GM23248 (cell line): ENCODE results near the gene GPX8. TPM values are rescaled to one million over a fixed set of nuclear protein-coding genes. Genes with fewer than 3 reads are reported as not detected.
A peak's percentile ranks its signal among the peaks of the same experiment; 100 is the strongest.

Experiments used
- DNase-seq: peaks from one replicate; pipeline ENCODE4 v3.0.0-alpha.2; 2015
- H2AFZ ChIP-seq: fragments of 200-600 bp; sonication (generic); 2 replicates; pipeline ENCODE4 v1.6.1; 2016; ENCODE audit warnings: antibody characterized with exemption
- H3F3A ChIP-seq: fragments of 200-600 bp; sonication (generic); 2 replicates; pipeline ENCODE4 v1.6.1; 2016; ENCODE audit warnings: mild to moderate bottlenecking, antibody characterized with exemption, mixed run types; ENCODE audit not compliant: insufficient read depth
- H3K27ac ChIP-seq: fragments of 200-600 bp; sonication (generic); 2 replicates; pipeline ENCODE4 v1.5.1; 2016; ENCODE audit warnings: mild to moderate bottlenecking
- H3K27me3 ChIP-seq: fragments of 200-600 bp; sonication (generic); replicated peaks from 2 replicates; pipeline ENCODE4 v1.6.1; 2016; ENCODE audit warnings: mild to moderate bottlenecking; ENCODE audit not compliant: insufficient read depth
- H3K36me3 ChIP-seq: fragments of 200-600 bp; sonication (generic); 2 replicates; pipeline ENCODE4 v1.6.1; 2016; ENCODE audit warnings: low read depth, mild to moderate bottlenecking
- H3K4me1 ChIP-seq: fragments of 200-600 bp; sonication (generic); 2 replicates; pipeline ENCODE4 v1.6.1; 2016; ENCODE audit warnings: mild to moderate bottlenecking; ENCODE audit not compliant: insufficient read depth
- H3K4me2 ChIP-seq: fragments of 200-600 bp; sonication (generic); one replicate; pipeline ENCODE4 v1.6.1; 2016; ENCODE audit warnings: mild to moderate bottlenecking; ENCODE audit not compliant: unreplicated experiment
- H3K4me3 ChIP-seq: fragments of 200-600 bp; sonication (generic); 2 replicates; pipeline ENCODE4 v1.5.1; 2016; ENCODE audit warnings: mild to moderate bottlenecking
- H3K79me2 ChIP-seq: fragments of 200-600 bp; sonication (generic); 2 replicates; pipeline ENCODE4 v1.6.1; 2016; ENCODE audit warnings: mild to moderate bottlenecking; ENCODE audit not compliant: insufficient read depth
- H3K9ac ChIP-seq: fragments of 200-600 bp; sonication (generic); 2 replicates; pipeline ENCODE4 v1.6.1; 2016; ENCODE audit warnings: mild to moderate bottlenecking
- H3K9me2 ChIP-seq: fragments of 200-600 bp; sonication (generic); 2 replicates; pipeline ENCODE4 v1.6.1; 2016; ENCODE audit warnings: mixed run types, mild to moderate bottlenecking, moderate library complexity; ENCODE audit not compliant: insufficient read depth
- H3K9me3 ChIP-seq: fragments of 200-600 bp; sonication (generic); one replicate; pipeline ENCODE4 v1.6.1; 2017; ENCODE audit warnings: low read depth
- H4K20me1 ChIP-seq: fragments of 200-600 bp; sonication (generic); 2 replicates; pipeline ENCODE4 v1.6.0; 2016; ENCODE audit not compliant: insufficient read depth
- EZH2 ChIP-seq: fragments of 200-600 bp; sonication (generic); IDR thresholded peaks from 2 replicates; pipeline ENCODE4 v1.6.1; 2018; ENCODE audit warnings: antibody characterized with exemption, mild to moderate bottlenecking; ENCODE audit not compliant: insufficient read depth, poor library complexity, severe bottlenecking
- EZH2phosphoT487 ChIP-seq: fragments of 200-600 bp; sonication (generic); IDR thresholded peaks from 2 replicates; pipeline ENCODE4 v1.6.1; 2018; ENCODE audit warnings: antibody characterized with exemption, moderate library complexity, mild to moderate bottlenecking, low read depth; ENCODE audit not compliant: insufficient read depth
- WGBS, 2 experiments: methylation state at CpG; one replicate each; pipeline ENCODE4 v1.1.6; 2015 to 2017; ENCODE audit warnings: low lambda C conversion rate in 2 of 2, low coverage in 1 of 2; ENCODE audit errors: missing lambda C conversion rate in 2 of 2; 5-methylcytosine and 5-hydroxymethylcytosine counted together
- in situ Hi-C: fragments of 300-500 bp; cut with MboI; formaldehyde crosslinking; loops from 2 replicates; pipeline ENCODE4 v1.15.0; 2020
- polyA plus RNA-seq: library from polyadenylated mRNA; unstranded; fragments of >200 nt; fragmentation: Nextera tagmentation; extraction: Ambion mirVana; gene quantifications from 2 replicates; pipeline ENCODE4 v1.2.1, GENCODE V29; 2016
- total RNA-seq: library from RNA; depleted of rRNA; stranded (reverse); fragments of >200 nt; shearing (Covaris generic); gene quantifications from 2 replicates; pipeline ENCODE4 v1.2.3, GENCODE V29; 2014

Gene GPX8
- total and polyA plus RNA-seq, 2 experiments from 2014 or later: 233 to 237 TPM

DNA sequence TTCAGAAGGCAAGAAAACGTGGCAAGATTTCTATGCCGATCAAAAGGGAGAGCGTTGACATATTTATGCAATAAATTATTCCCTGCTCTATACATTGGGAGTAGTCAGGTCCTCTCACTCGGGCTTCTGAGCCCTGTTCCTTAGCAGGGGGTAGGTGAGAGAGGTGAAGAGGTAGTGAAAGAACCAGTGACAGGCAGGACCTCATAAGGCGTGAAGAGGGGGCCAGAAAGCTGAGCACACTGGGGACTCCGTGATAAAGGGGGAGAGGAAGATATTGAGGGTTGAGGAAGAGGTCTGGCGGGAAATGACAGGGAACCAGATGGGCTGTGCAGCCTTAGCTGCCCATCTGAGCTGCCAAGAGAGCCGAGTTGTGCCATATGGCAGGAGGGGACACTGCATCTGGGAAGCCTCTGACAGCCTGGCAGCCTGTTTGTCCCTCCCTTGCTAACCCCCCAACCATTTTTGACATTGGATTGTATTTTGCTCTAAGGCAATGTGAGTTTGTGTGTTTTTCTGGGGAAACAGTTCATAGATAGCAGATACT is 13.8 kb downstream of the GPX8 start:
- Histone ChIP-seq H3K36me3 (no peaks in the 10 kb centered on the region), H3F3A (peaks cover 15% of the 10 kb centered on the region), H3K9me2 (no peaks in the 10 kb centered on the region), H4K20me1 (no peaks in the 10 kb centered on the region), H2AFZ (peak overlapping the region; percentile 73), H3K4me2 (peak overlapping the region; percentile 93), H3K79me2 (no peaks in the 10 kb centered on the region), H3K4me1 (peaks cover 16% of the 10 kb centered on the region), H3K27ac (no peak overlapping the region), H3K9ac (peak overlapping the region; percentile 69), H3K27me3 (peaks cover 51% of the 10 kb centered on the region), H3K9me3 (no peaks in the 10 kb centered on the region), H3K4me3 (peak overlapping the region; percentile 77)
- DNase-seq: no peak
- in situ Hi-C loops: no loop called here
- TF ChIP-seq EZH2phosphoT487 (no peak), EZH2 (no peak)
- WGBS, 2 experiments: 14 to 15% methylated on average over 8 of the region's 8 CpGs

DNA sequence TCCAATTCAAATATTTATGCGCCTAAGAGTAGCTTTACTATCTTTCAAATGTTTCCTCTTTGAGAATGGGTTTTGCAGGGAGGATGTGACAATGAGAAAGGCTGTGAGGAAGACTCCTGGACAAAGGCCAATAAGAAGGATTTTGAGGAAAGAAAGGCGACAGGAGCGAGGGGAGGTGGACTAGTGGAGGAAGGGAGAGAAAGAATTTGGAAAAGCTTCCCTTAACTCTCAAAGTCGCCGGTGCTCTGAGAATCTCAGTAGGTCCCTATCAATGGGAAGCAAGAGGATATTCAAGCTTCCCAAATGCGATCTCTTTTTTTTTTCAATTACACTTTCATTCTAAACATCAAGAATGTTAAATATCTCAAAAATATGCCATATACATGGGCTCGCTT is 15.8 kb downstream of the GPX8 start:
- Histone ChIP-seq H3K36me3 (no peaks in the 10 kb centered on the region), H3K4me2 (peak overlapping the region; percentile 60), H3K4me1 (peaks cover 16% of the 10 kb centered on the region), H4K20me1 (no peaks in the 10 kb centered on the region), H3K9ac (no peak overlapping the region), H3K9me2 (no peaks in the 10 kb centered on the region), H2AFZ (no peak overlapping the region; the same call in 1 of the 2 replicates), H3K9me3 (no peaks in the 10 kb centered on the region), H3K27me3 (peaks cover 71% of the 10 kb centered on the region), H3K4me3 (peak overlapping the region; percentile 60), H3K79me2 (no peaks in the 10 kb centered on the region), H3K27ac (no peak overlapping the region), H3F3A (peaks cover 4% of the 10 kb centered on the region; the same call in 1 of the 2 replicates)
- in situ Hi-C loops: loop anchor here (25.0 kb wide), 1 partner anchor 512 kb away; no protein-coding TSS in a partner anchor
- DNase-seq: no peak
- WGBS, 2 experiments: 17 to 27% methylated on average over 7 of the region's 7 CpGs
- TF ChIP-seq EZH2phosphoT487 (no peak), EZH2 (peak; percentile 74)

DNA sequence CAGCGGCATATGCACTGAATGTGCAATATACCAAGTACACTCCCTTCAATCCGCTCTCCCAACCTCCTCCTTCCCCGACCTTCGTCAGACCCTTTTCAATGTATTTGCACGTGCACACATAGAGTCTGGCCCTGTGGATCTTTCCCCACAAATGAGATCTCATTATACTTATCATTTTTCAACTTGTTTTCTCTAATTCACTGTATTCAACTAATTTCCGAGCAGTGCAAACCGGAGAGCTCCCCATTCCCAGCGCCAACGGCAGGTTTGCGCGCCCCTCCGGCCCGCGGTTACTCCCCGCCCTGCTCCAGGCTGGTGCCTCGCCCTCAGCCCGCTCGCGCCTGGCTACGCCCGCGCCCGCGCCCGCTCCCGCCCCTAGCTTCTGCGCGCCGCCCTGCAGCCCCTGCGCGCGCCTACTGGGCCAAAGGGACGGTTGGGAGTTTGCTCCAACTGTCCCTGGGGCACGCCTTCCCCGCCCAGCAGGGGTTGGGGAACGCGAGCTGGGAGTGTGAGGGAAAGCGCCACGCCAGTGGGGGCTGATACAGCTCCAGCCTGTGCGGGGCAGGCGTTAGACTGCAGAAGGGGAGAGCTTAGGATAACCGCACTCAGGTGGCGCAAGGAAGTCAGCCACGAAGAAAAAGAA is 16.3 kb downstream of the GPX8 start:
- Histone ChIP-seq H3K9me2 (no peaks in the 10 kb centered on the region), H3K36me3 (no peaks in the 10 kb centered on the region), H3K79me2 (no peaks in the 10 kb centered on the region), H3K9ac (no peak overlapping the region), H3K4me2 (peak overlapping the region; percentile 60), H3F3A (peaks cover 2% of the 10 kb centered on the region; the same call in 1 of the 2 replicates), H3K27ac (no peak overlapping the region), H3K27me3 (peaks cover 74% of the 10 kb centered on the region), H3K4me1 (peaks cover 16% of the 10 kb centered on the region), H3K4me3 (peak overlapping the region; percentile 60), H4K20me1 (no peaks in the 10 kb centered on the region), H3K9me3 (no peaks in the 10 kb centered on the region), H2AFZ (peak overlapping the region; percentile 57)
- in situ Hi-C loops: loop anchor here (25.0 kb wide), 1 partner anchor 511 kb away; no protein-coding TSS in a partner anchor
- TF ChIP-seq EZH2: peak; percentile 22
- TF ChIP-seq EZH2phosphoT487: no peak
- peak; percentile 67 for DNase-seq
- 3% methylated on average over 36 to 44 of the region's 44 CpGs for WGBS, 2 experiments

DNA sequence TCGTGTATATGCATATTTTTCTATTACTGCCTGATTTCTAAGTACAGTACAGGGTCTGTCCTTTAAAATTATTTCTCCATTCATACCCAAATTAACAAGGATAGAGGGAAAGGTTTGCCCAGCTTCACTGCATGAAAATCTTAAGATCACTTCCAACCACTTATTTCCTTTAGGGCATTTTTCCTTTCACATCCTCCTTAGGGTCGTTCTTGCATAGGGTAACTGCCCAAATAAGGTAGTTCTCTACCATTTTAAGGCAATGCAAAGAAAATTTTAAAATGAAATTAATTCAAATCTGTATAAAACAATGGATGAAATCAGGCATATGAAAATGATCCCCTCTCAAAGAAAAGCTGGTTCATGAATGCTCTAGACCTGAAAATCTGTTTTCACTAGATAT is 17.1 kb downstream of the GPX8 start:
- no peak for DNase-seq
- Histone ChIP-seq H3F3A (no peaks in the 10 kb centered on the region), H4K20me1 (no peaks in the 10 kb centered on the region), H3K4me1 (peaks cover 16% of the 10 kb centered on the region), H3K4me3 (peak overlapping the region; percentile 60; the same call in 1 of the 2 replicates), H2AFZ (no peak overlapping the region), H3K9ac (no peak overlapping the region), H3K79me2 (no peaks in the 10 kb centered on the region), H3K27ac (no peak overlapping the region), H3K27me3 (peaks cover 82% of the 10 kb centered on the region), H3K9me3 (no peaks in the 10 kb centered on the region), H3K4me2 (no peak overlapping the region), H3K36me3 (no peaks in the 10 kb centered on the region), H3K9me2 (no peaks in the 10 kb centered on the region)
- in situ Hi-C loops: loop anchor here (25.0 kb wide), 1 partner anchor 510 kb away; no protein-coding TSS in a partner anchor
- 52% methylated on average over 2 of the region's 2 CpGs for whole genome bisulfite sequencing, 2 experiments
- 0 out of 2 replicates have a peak, but pooled peaks have one; percentile 27 for TF ChIP-seq EZH2phosphoT487
- no peak for TF ChIP-seq EZH2
